Esophagus muscularis mucosa (tissue), 4 donors: ENCODE data around the gene THBS1.

Experiments used
- CTCF ChIP-seq, 3 experiments: fragments of 200-600 bp in 2 of 3; fragments of 450-650 bp in 1 of 3; sonication (generic) in 2 of 3; IDR thresholded peaks; one replicate each; pipeline ENCODE4 v1.5.1; 2017 to 2019; ENCODE audit warnings: antibody characterized with exemption in 3 of 3, mild to moderate bottlenecking in 2 of 3, moderate library complexity in 1 of 3
- EP300 ChIP-seq: sonication (generic); formaldehyde crosslinking; IDR thresholded peaks from one replicate; pipeline ENCODE4 v1.6.1; 2017; ENCODE audit warnings: antibody characterized with exemption
- POLR2A ChIP-seq: fragments of 450-650 bp; IDR thresholded peaks from one replicate; pipeline ENCODE4 v1.6.1; 2017; ENCODE audit warnings: antibody characterized with exemption, moderate library complexity, mild to moderate bottlenecking, low read depth

- TF ChIP-seq CTCF (IDR thresholded peaks at IDR 0.05): no peak
- no peak for TF ChIP-seq POLR2A
- TF ChIP-seq EP300: no peak
These were observed 24.4 kb upstream of the THBS1 start for GRCh38 chr15:39556461-39556860.
